ENCODE data around the gene SLC39A11.

- TF ChIP-seq POLR2A (IDR thresholded peaks at IDR 0.05) = no peak
- TF ChIP-seq, protein P1, sequence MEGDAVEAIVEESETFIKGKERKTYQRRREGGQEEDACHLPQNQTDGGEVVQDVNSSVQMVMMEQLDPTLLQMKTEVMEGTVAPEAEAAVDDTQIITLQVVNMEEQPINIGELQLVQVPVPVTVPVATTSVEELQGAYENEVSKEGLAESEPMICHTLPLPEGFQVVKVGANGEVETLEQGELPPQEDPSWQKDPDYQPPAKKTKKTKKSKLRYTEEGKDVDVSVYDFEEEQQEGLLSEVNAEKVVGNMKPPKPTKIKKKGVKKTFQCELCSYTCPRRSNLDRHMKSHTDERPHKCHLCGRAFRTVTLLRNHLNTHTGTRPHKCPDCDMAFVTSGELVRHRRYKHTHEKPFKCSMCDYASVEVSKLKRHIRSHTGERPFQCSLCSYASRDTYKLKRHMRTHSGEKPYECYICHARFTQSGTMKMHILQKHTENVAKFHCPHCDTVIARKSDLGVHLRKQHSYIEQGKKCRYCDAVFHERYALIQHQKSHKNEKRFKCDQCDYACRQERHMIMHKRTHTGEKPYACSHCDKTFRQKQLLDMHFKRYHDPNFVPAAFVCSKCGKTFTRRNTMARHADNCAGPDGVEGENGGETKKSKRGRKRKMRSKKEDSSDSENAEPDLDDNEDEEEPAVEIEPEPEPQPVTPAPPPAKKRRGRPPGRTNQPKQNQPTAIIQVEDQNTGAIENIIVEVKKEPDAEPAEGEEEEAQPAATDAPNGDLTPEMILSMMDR (IDR thresholded peaks at IDR 0.05) = no peak
Measured at GRCh38 chr17:72838581-72838980, 253.9 kb downstream of the SLC39A11 start.

Measured in testis (tissue), 2 donors.